Breast epithelium (tissue), 3 donors: ENCODE measurements around the gene MTUS2.

Source experiments
- CTCF ChIP-seq, 3 donors: fragments of 450-650 bp; IDR thresholded peaks; one replicate each; pipeline ENCODE4 v1.5.1; 2016 to 2017; ENCODE audit warnings: antibody characterized with exemption in 3 of 3, mild to moderate bottlenecking in 3 of 3, moderate library complexity in 3 of 3
- POLR2AphosphoS5 ChIP-seq, 3 donors: sonication (generic); formaldehyde crosslinking; IDR thresholded peaks; one replicate each; pipeline ENCODE4 v1.6.1; 2017; ENCODE audit warnings: antibody characterized with exemption in 3 of 3

GRCh38 chr13:29507356-29507755 is 687.2 kb downstream of the MTUS2 start:
- no peak for TF ChIP-seq CTCF (IDR thresholded peaks at IDR 0.05)
- no peak for TF ChIP-seq POLR2AphosphoS5 (IDR thresholded peaks at IDR 0.05)
